HG02798 (cell line): Measurements from ENCODE around the gene KIAA0825.

ENCODE experiments used
- ATAC-seq: cut with Tn5 transposase; IDR thresholded peaks from one replicate; pipeline ENCODE4 v1.9.1; 2021; ENCODE audit warnings: mild to moderate bottlenecking; ENCODE audit not compliant: unreplicated experiment, poor library complexity

The KIAA0825 gene

DNA sequence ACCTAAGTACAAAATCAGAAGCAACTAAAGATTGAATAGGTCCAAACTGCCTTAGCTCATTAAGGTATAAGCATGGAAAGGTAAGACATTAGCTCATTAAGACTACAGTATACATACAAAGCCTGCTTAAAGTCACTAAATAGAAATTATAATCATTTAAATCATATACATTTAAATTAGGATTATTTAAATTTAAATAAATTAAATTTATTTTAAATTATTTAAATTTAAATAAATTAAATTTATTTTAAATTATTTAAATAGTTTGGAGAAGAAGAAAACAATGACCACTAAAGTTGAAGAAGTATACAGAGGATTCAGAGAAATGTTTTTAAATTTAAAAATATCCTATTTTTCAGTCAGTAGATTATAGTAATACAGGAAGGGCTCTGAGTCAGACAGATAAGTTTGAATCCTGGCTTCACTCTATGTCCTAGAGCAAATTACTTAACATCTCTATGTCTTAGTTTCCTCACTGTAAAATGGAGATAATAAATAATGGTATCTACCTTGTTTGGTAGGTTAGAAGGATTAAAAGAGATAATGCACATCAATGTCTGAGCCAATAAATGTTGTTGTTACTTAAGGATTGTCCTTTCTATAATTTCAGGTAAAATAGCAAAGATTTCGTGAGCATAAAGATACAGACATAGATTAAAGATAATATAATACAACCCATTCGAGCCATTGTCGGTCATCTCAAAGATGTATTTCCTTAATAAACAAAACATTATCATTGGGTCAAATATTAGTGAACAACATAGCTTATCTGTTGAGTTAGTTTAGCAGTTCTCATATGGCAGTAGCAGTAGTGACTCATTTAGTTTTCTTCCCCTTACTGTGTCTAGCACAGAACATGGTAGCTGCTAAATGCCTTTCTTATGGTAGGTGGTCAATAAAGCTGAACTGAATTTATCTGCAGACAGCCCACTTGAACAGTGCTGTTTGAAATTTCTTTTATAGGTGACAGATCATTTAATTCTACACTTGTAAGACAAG lies 100.6 kb downstream of the KIAA0825 start:
- no peak for ATAC-seq

DNA sequence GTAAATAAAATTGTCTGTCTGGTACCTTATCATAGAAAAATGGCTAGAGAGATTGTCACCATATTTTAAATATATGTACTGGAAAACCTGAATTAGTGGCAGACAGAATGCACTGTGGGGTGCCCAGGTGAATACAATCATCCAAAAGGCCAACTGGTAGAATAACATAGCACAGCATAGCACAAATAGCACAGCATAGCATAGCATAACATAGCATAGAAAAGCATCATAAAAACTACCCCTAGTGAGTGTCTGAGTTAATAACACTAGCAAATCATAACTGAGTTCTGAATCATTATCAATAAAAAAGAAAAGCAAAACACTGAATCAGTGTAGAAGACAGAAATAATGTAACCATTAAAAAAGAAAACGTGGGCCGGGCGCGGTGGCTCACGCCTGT lies 102.3 kb downstream of the KIAA0825 start:
- no peak for ATAC-seq

DNA sequence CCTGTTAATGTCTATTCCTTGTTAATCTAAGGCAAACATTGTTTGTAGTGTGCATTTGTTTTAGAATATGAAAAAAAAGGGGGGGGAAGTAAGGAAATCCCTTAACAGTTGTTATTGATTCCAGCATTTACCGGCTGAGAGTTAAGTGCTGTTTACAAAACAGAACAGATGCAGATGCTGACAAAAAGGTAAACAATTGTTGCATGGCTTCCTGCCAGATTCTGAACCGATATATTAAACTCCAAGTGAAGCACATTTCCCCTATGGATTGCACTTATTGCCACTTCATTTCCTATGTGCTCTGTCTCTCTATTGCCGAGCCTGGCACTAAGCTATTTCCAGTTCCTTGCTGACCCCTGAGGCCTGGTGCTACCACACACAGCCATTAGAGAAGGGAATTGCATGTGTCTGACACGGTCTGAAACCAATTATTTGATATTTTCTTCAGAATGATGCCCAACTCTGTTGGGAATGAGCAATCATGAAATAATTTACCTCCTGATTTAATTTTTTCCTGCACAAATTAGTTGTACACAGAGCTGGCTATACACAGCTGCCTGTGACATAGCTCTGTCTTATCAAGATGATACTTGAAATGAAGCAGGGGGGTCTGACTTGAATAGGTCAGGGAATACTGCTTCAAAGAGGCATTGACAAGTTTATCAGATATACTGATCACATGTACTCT lies 109.8 kb downstream of the KIAA0825 start:
- ATAC-seq: no peak

DNA sequence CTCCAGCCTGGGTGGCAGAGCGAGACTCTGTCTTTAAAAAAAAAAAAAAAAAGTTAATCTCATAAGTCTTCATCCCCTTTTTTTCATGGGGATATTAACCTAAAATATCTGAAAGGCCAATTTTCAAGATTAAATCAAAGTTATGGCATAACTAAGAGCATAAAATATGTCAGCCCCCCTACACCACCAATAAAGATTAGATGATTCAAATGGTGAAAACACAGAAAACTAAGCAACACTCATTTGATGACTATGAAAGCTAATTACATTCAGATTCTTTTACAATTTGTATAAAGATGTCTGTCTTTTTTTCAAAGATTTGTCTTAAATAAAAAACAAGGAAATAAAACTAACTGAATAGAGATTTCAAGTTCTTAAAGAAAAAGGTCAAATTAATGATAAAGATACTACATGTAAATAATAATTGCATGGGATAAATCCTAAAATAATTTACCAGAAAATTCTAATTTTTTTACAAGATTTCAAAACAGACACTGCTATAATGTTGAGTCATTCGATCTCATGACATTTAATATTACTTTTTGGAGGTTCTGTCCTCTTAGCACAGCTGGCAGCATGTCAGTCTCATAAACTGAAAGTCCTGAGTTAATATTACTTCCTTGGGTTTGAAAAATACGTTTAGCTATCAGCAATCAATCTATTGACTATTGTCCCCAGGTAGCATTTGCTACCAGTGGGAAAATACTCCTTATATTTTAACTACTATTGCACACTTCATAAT lies 112.9 kb downstream of the KIAA0825 start:
- ATAC-seq: no peak

DNA sequence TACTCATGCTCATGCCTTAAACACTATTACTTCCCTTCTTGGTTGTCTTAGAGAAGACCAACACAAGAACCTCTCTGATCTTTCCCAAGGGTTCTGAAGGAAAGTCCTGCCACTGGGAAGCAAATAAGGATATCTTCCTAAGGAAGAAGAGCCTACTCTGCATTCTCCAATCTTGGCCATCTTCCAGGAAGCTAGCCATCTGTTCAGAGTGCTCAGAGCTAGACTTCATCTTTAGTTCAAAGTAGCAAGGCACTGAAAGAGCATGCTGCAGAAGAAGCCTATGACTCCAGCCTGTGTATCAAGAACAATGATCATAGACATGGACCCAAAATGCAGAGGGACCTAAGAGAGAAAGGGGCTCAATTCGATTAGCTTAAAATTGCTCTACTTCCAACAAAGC lies 114.7 kb downstream of the KIAA0825 start:
- ATAC-seq: no peak

DNA sequence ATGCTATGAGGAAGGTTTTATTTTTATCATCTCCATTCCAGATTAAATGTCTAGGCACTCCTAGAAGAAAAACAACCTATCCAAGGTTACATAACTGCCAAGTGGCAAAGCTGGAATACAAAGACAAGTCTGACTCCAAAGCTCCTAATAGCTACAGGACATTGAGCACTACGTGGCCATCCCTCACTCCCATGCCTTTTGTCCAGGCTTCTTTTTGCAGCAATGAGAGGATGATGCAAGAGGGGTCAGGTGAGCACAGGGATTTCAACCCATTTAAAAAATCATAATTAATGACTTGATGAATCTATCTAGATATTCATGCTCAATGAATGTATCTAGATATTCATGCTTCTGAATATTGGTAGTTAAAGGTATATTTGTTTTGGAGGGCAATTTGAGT lies 117.0 kb downstream of the KIAA0825 start:
- no peak for ATAC-seq

DNA sequence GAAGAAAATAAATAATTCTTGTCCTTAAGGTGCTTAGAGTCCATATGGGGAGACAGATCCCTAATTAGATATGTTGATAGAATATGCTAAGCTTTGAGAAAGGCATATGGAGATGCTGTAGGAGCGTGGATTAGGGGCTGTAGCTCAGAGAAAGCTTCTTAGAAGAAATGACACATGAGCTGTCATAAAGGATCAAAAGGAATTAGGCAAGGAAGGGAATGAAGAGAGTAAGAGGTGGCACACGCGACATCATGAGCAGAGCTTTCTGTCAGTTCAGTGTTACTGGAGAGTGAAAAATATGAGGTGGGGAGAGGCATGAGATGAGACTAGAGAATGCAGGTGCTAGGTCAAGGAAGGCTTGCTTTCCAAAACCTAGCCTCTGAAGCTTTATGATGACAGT lies 118.6 kb downstream of the KIAA0825 start:
- no peak for ATAC-seq

DNA sequence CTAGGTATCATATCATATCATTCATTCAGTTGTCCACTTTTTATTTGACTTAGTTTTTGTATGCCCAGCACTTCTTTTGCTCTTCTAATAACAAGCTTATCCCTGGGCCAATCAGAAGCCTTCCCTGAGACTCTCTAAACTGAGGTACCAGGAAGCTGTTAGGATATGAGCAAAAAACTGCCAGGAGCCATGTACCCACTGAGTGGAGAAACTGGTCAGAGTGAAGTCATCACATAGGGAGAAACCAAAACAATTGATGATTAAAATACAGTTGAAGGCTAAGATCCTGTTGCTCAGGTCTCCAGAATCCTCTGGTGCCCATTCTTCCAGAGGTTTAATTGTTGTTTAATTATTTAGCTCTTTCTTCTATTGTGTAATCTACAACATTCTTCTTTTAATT lies 120.2 kb downstream of the KIAA0825 start:
- ATAC-seq: no peak

DNA sequence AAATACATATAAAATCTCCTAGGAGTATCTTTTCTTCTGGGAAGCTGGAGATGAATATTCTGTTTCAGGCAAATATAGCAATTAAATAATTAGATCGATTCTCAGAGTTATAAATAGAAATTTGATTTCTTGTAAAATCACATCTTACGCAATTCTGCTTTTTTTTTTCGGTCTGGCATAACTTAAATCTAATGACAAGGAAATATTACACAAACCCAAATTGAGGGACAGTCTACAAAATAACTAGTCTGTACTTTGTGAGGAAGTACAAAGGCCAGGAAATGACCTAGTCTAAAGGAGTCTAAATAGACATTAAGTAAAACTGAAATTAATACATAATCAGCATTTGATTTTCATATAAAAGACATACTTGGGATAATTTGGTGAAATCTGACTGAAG lies 133.3 kb downstream of the KIAA0825 start:
- ATAC-seq: no peak

DNA sequence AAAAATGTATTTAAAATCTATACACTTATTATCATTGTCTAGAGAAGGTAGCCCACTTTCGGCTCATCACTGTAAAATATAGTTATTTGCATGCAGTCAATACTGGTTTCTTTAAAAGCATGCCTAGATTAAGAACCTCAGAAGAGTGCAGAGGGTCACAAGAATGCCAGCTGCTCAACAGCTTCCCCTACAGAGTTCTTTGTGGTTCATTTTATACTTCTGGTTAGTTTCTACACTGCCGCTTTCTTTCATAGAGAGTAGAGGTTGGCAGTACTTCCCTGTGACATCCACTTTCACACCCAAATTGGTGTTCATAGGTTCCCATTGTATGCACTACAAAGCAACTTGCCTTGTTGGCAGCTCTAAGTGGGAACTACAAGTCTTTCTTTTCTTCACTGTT lies 137.3 kb downstream of the KIAA0825 start:
- ATAC-seq: no peak

DNA sequence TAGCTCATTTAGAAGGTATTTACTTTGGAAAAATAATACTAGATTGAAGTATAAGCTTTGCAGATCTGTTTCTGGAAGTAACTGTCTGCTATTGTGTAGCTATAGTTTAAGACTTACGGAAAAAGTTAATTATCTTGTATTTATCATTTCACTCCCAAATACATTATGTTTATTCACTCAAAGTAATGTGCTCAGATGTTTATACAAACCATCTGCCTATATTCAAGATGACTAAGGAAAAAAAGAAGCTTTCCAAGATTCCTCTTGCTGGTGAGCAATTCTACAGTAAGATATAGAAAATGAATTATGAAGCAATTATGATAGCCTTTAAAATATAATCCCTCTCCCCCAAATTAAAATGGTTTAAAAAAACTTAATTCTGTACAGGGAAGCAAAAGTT lies 137.9 kb downstream of the KIAA0825 start:
- no peak for ATAC-seq

DNA sequence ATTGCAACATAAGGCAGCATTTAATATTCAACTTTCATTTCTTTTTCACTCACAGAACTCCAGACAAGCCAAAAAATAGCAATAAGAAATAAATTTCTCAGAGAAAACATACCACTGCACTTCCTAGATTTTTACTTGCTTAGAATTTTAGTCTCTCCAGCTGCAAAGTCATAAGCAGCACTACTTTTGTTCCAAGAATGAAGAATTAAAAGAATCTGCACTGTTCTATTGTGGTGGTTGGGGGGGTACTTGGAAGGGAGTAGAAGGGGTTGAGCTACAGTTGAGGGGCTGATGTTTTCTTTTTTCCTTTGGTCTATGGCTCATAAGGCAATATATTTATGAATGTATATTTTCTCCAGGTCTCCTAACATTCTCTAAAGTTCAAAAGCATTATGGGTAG lies 144.5 kb downstream of the KIAA0825 start:
- no peak for ATAC-seq

DNA sequence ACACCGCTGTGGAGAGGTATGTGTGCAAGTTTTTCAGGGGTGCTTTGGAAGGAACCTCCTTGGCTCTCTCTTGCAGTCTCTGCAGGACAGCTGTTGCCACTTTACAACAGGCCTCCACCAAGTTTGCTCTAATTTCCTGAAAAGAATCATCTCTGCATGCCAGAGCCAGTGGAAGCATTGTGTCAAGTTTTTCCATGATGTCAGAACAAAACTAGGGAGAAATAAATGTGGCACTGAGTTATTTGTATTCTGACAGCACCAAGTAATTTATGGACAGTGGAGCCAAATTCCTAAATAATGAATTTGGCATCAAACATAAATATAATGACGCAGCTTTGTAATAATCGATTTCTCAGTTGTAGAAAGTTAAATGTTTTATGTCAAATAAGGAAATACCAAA lies 146.9 kb downstream of the KIAA0825 start:
- ATAC-seq: no peak

DNA sequence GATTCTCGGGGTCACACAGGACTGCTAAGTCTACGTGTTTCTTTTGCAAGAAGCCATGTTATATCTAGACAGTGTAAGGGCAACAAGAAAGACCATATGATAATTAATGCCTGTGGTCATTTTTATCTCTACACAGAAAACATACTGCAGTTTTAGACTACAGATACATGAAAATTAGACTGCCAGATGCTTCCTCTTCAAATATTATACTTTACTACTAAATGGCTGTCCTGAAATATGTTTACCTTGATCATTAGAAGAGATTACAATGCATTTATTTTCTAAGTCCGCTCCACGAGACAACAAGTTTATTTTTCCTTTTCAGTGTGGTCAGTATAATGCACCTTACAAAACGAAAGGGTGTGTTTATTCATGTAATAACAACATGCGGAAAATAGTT lies 147.6 kb downstream of the KIAA0825 start:
- no peak for ATAC-seq

DNA sequence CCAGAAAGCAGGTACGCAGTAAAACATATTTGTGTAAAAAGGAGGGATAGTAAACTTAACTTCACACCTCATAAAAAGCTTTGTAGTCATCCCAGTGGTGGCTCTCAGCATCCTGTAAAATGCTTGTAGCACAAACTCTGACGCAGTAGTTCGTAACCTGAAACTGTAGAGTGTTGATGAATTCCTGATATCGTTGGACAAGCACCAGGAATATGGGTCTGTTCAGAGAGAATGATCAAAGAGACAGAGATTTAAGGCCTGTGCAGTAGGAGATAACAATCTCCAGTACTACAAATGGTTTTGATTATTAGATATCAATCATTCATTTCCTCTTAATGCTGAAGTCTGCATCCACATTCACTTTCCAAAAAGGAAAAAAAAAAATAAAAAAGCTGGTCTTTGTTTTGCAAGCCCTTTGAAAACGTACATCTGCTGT lies 148.5 kb downstream of the KIAA0825 start:
- no peak for ATAC-seq

DNA sequence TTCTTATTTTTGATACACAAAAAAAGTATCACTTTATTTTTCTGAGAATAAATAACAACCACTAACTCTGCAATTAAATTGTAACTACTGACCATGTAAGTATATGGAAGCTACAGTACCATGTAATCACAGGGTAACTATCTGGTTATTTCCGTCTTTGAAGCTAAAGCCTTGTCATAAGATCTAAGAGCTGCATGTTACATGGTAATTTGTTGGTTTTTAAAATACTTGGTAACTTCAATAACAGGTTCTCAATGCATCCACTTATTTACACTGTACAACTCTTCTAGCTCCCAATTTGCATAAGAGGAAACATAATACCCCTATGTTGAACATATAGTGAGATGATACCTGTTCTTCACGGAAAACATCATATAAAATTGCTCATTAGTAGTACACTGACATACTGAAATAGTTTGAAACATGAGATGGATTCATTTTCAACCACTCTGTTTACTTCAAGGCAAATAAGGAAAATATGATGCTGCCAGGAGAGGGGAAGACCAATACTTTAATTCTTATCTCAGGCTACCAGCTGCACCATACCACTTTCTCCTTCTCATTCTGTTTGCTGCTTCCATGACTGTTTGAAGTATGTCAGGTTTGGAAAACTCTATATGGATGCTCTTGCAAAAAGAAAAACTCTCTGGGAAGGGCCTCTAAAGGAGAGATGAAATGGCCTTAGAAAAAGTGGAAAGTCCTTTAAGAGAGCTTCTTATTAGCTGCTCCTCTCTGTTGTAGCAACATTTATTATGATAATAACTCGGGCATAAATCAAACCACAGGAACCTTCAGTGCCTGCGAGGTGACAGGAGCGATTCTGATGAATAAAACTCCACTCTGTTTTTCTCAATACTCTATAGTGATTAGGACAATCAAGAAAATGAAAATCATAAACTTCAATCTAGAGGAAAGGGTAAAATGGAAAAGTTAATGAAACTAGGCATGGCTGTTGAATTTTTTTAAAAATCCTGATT lies 150.2 kb downstream of the KIAA0825 start:
- no peak for ATAC-seq

DNA sequence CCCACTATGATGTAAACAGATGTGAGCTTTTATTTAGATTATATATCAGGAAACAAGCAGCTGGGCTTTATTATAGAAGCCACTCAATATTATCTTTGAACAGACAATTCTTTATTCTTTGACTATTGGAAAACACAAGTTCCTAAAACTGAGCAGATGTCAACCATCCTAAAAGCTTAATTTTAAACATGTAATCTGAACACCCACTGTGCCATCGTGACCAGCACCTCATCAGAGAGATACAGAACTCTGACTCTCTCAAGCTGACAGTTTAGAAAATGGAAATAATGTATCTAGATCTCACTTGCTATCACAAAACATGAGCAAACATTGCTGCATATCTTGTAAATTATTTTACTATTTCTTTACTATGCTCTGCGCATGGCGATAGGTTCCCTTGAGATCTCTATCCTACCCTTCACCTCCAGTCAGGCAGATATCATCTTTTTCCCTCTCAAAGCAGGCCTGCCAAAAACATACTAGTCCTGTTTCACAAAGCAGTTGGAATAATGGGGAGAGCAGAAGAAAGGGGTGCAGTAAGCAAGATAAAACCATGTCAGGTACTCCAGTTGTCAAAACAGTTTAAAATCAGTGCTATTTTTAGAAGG lies 151.0 kb downstream of the KIAA0825 start:
- no peak for ATAC-seq

DNA sequence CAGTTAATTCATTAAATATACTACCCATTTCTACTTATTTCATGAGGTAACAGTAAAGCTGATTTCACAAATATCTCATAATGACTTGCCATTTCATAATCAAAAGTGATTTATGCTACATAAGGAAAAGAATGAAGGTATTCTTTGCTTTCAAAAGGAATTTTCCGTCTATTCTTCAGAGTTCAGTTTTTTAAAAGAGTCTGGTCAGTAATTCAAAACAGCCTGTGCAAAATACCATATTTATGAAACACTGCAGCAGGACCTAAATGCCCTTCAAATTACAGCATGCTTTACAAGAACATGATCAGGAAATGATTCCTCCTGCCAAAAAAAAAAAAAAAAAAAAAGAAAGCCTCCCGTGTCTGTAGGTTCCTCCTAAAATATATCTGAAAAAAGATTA lies 154.7 kb downstream of the KIAA0825 start:
- ATAC-seq: no peak

DNA sequence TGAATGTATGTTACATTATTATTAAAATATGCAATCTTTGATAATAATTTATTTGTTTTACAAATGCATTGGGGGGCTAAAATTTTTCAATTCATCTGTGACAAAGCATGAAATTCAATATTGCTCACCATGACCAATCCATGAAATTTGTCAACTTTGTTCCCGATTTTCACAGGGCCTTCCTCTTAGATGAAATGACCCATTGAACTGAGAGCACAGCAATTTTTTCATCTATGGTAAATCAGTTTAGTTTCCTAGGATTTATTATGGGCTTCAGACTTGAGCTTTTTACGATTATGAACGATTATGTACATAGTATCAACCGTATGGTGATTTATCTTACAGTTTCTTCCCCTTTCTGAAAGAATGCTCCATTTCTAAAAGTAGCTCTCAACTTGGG lies 157.3 kb downstream of the KIAA0825 start:
- ATAC-seq: no peak
